A204.1 (cell line): ENCODE data around the gene LRGUK.

Experiments
- FAIRE-seq: peaks from 2 replicates; lab custom pipeline; 2012; peaks lifted over from hg19 to GRCh38; lab: Jason Lieb, UNC

Gene LRGUK

DNA sequence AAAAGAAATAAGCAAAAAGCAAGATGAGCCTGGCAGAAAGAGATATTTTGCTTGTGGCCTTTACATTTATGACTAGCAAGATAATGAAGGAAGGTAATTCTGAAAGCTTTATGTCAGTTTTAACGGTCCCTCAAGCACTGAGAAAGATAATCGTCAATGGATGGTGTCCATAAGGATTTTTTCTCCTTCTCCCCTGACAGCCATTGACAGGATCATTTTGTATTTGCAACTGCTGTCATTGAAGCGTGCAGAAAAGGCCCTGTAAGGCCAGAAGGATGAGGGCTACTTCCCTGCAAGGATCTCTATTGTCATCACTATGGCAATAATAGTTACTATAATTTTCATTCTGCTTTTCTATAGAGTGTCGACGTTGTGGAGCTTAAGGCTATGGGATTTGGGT, 994 bp upstream of the LRGUK start:
- no peak for FAIRE-seq

DNA sequence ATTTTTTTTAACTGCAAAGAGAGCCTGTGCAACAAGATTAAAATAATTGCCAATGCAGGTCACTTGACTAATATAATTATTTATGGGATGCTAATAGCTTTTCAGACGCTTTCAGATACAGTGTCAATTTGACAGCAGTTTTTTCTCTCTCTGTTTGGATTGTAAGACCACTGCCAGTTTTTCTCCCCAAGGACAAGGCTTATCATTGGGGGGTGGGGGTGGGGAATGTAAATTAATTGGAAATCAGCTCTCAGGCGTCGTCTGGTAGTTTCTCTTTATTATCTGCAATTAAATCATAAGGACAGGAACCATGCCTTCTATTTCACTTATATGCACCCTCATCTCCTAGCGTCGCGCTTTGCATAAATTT, 559 bp upstream of the LRGUK start:
- no peak for FAIRE-seq

GRCh38 chr7:134128829-134129228, 1.7 kb downstream of the LRGUK start:
- no peak for FAIRE-seq

DNA sequence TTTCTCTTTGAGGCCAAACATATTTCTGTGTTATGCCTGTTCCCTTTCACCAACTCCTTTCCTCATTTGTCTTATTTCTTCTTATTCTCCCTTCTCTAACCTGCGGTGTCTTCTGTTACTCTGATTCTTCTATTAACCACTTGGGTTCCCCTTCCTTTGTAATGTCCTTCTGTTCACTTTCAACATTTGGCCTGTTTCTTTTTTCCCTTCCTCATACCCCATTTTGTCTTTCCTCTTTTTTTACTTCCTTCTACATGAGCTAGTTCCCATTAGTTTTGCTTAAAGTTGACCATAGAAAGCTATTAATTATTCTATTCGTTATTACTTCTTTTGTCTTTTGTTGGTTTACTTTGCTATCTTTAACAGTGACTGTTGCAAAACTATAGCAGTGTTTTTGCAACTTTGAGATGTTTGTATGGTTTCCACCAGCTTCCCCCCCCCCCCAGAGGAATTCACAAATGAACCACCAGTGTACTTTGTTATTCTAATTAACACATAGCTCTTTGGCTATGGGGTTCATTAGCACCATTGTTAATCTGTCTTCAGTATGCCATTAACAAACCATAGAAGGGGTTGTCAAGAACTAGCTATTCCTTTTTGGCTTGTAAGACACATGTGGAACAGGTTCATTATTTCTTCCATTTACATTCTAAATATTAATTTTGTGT, 2.9 kb downstream of the LRGUK start:
- FAIRE-seq, result no peak

- no peak for FAIRE-seq
Observed at GRCh38 chr7:134134004-134134403, 6.9 kb downstream of the LRGUK start.

DNA sequence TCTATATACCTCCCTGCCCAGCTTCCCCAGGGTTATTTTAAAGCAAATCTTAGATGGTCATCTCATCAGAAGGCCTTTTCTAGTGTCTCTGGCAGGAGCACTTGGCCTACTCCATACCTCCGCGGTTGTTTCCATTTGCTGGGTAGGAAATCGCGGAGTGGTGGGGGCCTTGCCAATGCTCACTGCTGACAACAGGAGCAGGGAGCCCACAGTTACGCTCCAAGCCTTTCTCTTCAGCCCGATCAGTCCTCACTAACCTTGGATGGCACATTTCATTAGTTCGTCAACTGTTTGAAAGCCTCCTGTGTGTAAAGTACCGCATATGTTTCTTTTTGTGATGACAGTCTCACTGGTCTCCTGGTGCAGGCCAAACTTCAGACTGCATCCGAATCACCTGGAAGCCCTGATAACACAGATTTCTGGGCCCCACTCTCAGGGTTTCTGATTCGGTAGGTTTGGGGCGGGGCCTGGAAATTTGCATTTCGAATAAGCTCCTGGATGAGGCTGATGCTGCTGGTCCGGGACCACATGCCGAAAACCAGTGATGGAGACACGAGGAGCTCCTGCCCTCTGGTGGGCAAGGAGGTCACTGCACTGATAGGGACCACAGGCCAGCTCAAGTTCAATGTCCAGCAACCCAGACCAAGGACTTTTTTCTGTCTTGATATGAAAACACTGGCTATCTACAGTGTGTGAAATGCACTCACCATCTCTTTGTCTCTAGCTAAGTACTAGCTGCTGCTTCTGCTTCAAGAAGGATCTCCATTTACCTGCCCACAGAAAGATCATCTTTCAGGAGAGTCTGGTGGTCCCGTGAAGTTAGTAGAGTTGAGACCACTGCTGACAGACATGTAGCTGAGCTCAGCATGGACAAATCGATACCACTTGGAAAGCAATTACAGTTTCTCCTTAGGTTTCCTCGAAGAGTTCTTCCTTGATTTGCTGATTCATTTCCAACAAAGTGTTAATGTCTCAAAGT, 14.0 kb downstream of the LRGUK start:
- FAIRE-seq, result peak; percentile 70

DNA sequence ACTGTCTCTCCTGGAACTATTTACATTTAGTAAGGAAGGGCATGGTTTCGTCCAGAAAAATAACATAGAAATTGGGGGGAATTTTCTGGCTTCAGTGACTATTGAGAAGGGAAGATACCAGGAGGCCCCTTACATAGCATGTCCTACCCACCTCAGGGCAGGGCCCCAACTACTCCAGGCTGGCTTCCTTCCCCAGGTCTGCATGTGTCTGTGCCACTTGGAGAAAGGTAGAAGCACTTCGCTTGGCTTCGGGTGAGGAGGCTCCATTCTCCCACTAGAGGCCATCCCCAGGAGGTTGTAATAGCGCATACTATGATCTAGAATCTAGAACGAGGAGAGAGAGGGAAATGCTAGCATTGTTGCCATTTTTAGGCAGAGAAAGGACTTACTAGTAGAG, 14.7 kb downstream of the LRGUK start:
- FAIRE-seq, result no peak

DNA sequence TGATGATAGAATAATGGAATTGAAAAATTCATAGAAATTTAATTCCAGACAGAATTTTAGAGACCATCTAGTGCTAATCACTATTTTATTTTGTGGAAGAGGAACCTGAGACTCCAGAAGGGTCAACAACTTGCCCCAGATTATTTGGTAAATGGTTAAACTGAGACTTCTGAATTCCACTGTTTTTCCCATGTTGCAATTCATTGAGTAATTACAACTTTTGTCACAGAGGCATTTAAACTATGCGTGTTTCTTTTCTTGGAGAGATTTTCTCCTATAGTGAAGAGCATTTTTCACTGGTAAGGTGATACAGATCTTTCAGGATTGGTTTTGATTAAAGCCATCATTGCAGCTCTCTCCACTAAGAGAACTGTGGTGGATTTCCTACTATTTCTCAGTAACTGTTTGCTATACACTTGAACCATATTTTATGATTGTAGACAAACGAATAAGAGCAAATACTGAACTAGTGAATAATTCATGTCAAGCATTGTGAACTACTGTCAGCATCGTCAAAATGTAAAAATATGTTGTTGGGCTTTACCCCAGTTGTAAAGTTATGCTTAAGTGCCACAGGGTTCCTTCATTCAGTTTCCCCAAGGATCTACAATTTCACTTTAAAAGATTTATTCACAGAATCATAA, 26.5 kb downstream of the LRGUK start:
- FAIRE-seq, result no peak

- no peak for FAIRE-seq
Observed at GRCh38 chr7:134154581-134155130, 27.5 kb downstream of the LRGUK start.

- no peak for FAIRE-seq
Observed at GRCh38 chr7:134155206-134155605, 28.1 kb downstream of the LRGUK start.

DNA sequence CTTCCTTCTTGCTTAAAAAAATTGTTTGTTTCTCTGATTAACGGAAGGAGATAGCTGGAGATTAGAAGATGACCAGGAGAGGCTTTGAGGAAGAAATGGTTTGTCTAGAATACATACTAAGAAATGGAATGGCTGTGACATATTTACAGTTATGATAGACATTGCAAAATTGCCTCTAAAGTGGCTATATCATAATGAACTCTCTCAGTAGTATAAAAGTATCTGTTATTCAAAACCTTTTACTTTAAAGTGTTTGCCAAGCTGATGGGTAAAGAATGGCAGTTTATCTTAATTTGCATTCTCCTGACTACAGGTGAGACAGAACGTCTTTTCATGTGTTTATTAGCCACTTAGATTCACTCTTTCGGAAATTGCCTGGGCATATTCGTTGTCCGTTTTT, 28.7 kb downstream of the LRGUK start:
- FAIRE-seq, result no peak

DNA sequence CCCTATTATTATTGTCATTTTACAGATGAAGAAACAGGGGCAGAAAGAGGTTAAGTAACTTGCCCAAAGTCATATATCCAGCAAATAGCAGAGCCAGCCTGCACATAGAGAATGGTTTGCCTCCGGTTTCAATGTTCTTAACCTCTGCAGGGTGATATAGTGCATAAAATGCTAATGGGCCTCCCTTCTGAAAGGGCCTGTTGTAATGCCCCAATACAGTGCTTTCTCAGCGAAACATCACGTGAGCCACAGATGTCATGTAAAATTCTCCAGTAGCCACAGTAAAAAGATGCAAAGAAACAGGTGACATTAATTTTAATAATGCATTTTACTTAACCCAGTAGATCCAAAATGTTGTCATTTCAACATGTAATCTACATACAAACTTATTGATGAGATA, 38.1 kb downstream of the LRGUK start:
- no peak for FAIRE-seq

- no peak for FAIRE-seq
Observed at GRCh38 chr7:134167250-134167649, 40.1 kb downstream of the LRGUK start.

GRCh38 chr7:134167841-134168240, 40.7 kb downstream of the LRGUK start:
- no peak for FAIRE-seq

- no peak for FAIRE-seq
Observed at GRCh38 chr7:134174795-134175261, 47.7 kb downstream of the LRGUK start.

DNA sequence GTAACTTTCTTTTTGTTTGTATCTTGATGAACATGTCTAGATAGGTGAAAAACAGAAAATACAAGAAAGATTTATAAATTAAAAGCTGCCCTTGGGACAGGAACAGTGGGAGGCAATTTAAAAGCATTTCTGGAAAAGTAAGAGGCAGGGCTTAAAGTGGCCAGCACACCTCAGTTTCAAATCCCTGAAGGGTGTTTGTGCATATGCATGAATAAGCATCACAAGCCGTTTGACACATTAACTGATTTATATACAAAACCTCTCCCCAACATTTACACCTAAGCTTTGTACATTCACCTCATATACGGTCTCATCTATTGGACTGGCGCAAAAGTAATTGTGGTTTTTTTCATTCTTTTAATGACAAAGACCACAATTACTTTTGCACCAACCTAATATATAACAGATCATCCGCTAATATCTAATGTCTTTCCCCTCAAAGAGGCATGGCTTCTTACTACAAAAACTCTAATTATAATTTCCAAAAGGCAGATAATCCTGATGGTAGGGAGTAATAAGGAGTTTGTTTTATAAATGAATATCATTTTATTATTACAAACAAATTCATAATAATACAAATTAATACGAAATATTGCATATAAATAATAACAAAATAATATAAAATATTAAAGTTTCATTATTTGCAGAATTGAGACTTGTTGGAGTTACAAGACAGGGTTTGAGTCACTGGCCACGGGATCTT, 48.3 kb downstream of the LRGUK start:
- FAIRE-seq, result peak; percentile 66

- FAIRE-seq, result no peak
Observed at GRCh38 chr7:134176037-134176350, 48.9 kb downstream of the LRGUK start.

GRCh38 chr7:134179036-134180011, 52.2 kb downstream of the LRGUK start:
- no peak for FAIRE-seq

DNA sequence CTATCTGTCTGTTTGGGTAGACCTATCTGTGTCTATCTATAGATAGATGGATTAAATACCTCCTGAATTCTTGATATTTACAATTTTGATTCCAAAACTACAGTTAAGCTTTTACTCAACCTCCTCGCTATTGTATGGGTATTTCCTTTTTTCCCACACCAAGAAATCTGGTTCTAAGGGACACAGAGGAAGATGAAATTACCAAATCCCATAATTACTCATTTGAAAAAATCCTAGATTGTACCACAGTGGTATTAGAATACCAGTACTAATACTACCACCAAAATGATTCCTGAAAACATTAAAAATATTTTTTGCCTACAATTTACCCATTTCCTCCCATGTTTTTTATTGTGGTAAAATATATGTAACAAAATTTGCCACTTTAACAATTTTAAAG, 53.2 kb downstream of the LRGUK start:
- FAIRE-seq, result peak; percentile 6

GRCh38 chr7:134182078-134182477, 54.9 kb downstream of the LRGUK start:
- no peak for FAIRE-seq

- no peak for FAIRE-seq
Observed at GRCh38 chr7:134184767-134185166, 57.6 kb downstream of the LRGUK start.
